HEK293 (cell line): ENCODE results near the gene FLVCR1.

Experiments
- CTCF ChIA-PET: fragments of 350-600 bp; formaldehyde crosslinking; extraction: SDS; loops from one replicate; lab custom pipeline; 2021; ENCODE audit warnings: antibody characterized with exemption; lab: Yijun Ruan, JAX
- POLR2A ChIA-PET: fragments of 300-600 bp; formaldehyde crosslinking; extraction: SDS; loops from one replicate; lab custom pipeline; 2020; ENCODE audit warnings: antibody characterized with exemption, inconsistent platforms; lab: Yijun Ruan, JAX
- H3K27ac ChIP-seq: fragments of 200-500 bp; sonication (Bioruptor generic); 2 replicates; pipeline ENCODE4 v1.5.1; 2014; ENCODE audit warnings: low read depth, low read length, control low read depth, inconsistent platforms; ENCODE audit errors: extremely low read depth
- H3K36me3 ChIP-seq, 2 experiments: fragments of 200-500 bp in 1 of 2; sonication (Bioruptor generic) in 1 of 2; 1 replicate in 1 of 2; 2 replicates in 1 of 2; pipeline ENCODE4 v1.5.1; 2014 to 2017; ENCODE audit warnings: inconsistent platforms in 2 of 2, low read length in 2 of 2; ENCODE audit not compliant: control insufficient read depth in 2 of 2, insufficient read depth in 1 of 2
- H3K4me1 ChIP-seq: fragments of 200-500 bp; sonication (Bioruptor generic); 2 replicates; pipeline ENCODE4 v1.5.1; 2014; ENCODE audit warnings: mild to moderate bottlenecking, low read length, inconsistent platforms; ENCODE audit not compliant: control insufficient read depth, insufficient read depth
- H3K4me3 ChIP-seq: 2 replicates; pipeline ENCODE4 v1.5.1; 2011; ENCODE audit warnings: low read depth, mild to moderate bottlenecking, control low read depth, low read length, moderate library complexity
- H3K9me3 ChIP-seq: fragments of 200-500 bp; sonication (Bioruptor generic); 2 replicates; pipeline ENCODE4 v1.5.1; 2014; ENCODE audit warnings: low read depth, low read length, inconsistent platforms; ENCODE audit not compliant: control insufficient read depth, insufficient read depth
- AEBP2 ChIP-seq: fragments of 450-650 bp; formaldehyde crosslinking; IDR thresholded peaks from 2 replicates; pipeline ENCODE4 v1.5.1; 2016; ENCODE audit warnings: missing biosample characterization, missing genetic modification characterization, borderline replicate concordance
- SP7 ChIP-seq: fragments of 450-650 bp; formaldehyde crosslinking; IDR thresholded peaks from 2 replicates; pipeline ENCODE4 v1.5.1; 2016; ENCODE audit warnings: missing biosample characterization, missing genetic modification characterization
- ZBTB44 ChIP-seq: fragments of 450-650 bp; IDR thresholded peaks from 2 replicates; pipeline ENCODE4 v1.5.1; 2018; ENCODE audit warnings: missing biosample characterization, mild to moderate bottlenecking, missing genetic modification characterization
- ZNF138 ChIP-seq: fragments of 450-650 bp; formaldehyde crosslinking; IDR thresholded peaks from 2 replicates; pipeline ENCODE4 v1.5.1; 2016; ENCODE audit warnings: missing biosample characterization, missing genetic modification characterization, borderline replicate concordance
- ZNF18 ChIP-seq: fragments of 450-650 bp; formaldehyde crosslinking; IDR thresholded peaks from 2 replicates; pipeline ENCODE4 v1.5.1; 2016; ENCODE audit warnings: missing biosample characterization, missing genetic modification characterization
- ZNF23 ChIP-seq: fragments of 450-650 bp; formaldehyde crosslinking; IDR thresholded peaks from 2 replicates; pipeline ENCODE4 v1.5.1; 2016; ENCODE audit warnings: missing biosample characterization, missing genetic modification characterization, borderline replicate concordance
- ZNF24 ChIP-seq: fragments of 450-650 bp; formaldehyde crosslinking; IDR thresholded peaks from 2 replicates; pipeline ENCODE4 v1.5.1; 2016; ENCODE audit warnings: missing biosample characterization, missing genetic modification characterization
- ZNF449 ChIP-seq: fragments of 450-650 bp; formaldehyde crosslinking; IDR thresholded peaks from 2 replicates; pipeline ENCODE4 v1.5.1; 2017; ENCODE audit warnings: missing biosample characterization, mild to moderate bottlenecking, missing genetic modification characterization, moderate library complexity
- ZNF518A ChIP-seq: fragments of 450-650 bp; formaldehyde crosslinking; conservative IDR thresholded peaks from 2 replicates; pipeline ENCODE4 v1.5.1; 2016; ENCODE audit warnings: low read depth, missing biosample characterization, missing genetic modification characterization
- ZNF555 ChIP-seq: fragments of 450-650 bp; formaldehyde crosslinking; conservative IDR thresholded peaks from 2 replicates; pipeline ENCODE4 v1.5.1; 2017; ENCODE audit warnings: missing biosample characterization, mild to moderate bottlenecking, missing genetic modification characterization, inconsistent platforms
- ZNF560 ChIP-seq: fragments of 450-650 bp; formaldehyde crosslinking; IDR thresholded peaks from 2 replicates; pipeline ENCODE4 v1.5.1; 2017; ENCODE audit warnings: missing biosample characterization, missing genetic modification characterization, borderline replicate concordance
- ZNF585B ChIP-seq: fragments of 450-650 bp; formaldehyde crosslinking; IDR thresholded peaks from 2 replicates; pipeline ENCODE4 v1.5.1; 2016; ENCODE audit warnings: missing biosample characterization, missing genetic modification characterization
- ZNF639 ChIP-seq: fragments of 450-650 bp; formaldehyde crosslinking; IDR thresholded peaks from 2 replicates; pipeline ENCODE4 v1.5.1; 2016; ENCODE audit warnings: missing biosample characterization, missing genetic modification characterization
- ZNF677 ChIP-seq: fragments of 450-650 bp; IDR thresholded peaks from 2 replicates; pipeline ENCODE4 v1.5.0; 2018; ENCODE audit warnings: missing biosample characterization, mild to moderate bottlenecking, missing genetic modification characterization, moderate library complexity
- ZNF76 ChIP-seq: fragments of 450-650 bp; formaldehyde crosslinking; IDR thresholded peaks from 2 replicates; pipeline ENCODE4; 2016; ENCODE audit warnings: low read depth, missing biosample characterization, missing genetic modification characterization, borderline replicate concordance
- ZNF791 ChIP-seq: fragments of 450-650 bp; formaldehyde crosslinking; IDR thresholded peaks from 2 replicates; pipeline ENCODE4 v1.5.1; 2016; ENCODE audit warnings: missing biosample characterization, missing genetic modification characterization
- ZNF792 ChIP-seq: fragments of 450-650 bp; formaldehyde crosslinking; IDR thresholded peaks from 2 replicates; pipeline ENCODE4 v1.5.1; 2016; ENCODE audit warnings: missing biosample characterization, missing genetic modification characterization
- ZNF837 ChIP-seq: fragments of 450-650 bp; formaldehyde crosslinking; IDR thresholded peaks from 2 replicates; pipeline ENCODE4 v1.5.1; 2016; ENCODE audit warnings: missing biosample characterization, missing genetic modification characterization
- ZSCAN16 ChIP-seq: fragments of 450-650 bp; formaldehyde crosslinking; IDR thresholded peaks from 2 replicates; pipeline ENCODE4 v1.5.1; 2016; ENCODE audit warnings: missing biosample characterization, missing genetic modification characterization
- ZSCAN23 ChIP-seq: fragments of 450-650 bp; formaldehyde crosslinking; IDR thresholded peaks from 2 replicates; pipeline ENCODE4 v1.5.1; 2016; ENCODE audit warnings: missing biosample characterization, missing genetic modification characterization

FLVCR1 gene

GRCh38 chr1:212917858-212918257 lies 59.8 kb downstream of the FLVCR1 start (continued):
- no peak for TF ChIP-seq ZNF639 (tag by site-specific recombination)

GRCh38 chr1:212918824-212919223 lies 60.7 kb downstream of the FLVCR1 start:
- CTCF ChIA-PET, result no interaction called here
- H3K4me3 ChIP-seq, result no peak overlapping the region
- no peaks in the 10 kb centered on the region for H3K36me3 ChIP-seq
- no peaks in the 10 kb centered on the region for H3K4me1 ChIP-seq
- H3K9me3 ChIP-seq, result no peaks in the 10 kb centered on the region
- H3K27ac ChIP-seq, result no peak overlapping the region
- POLR2A ChIA-PET, result interaction anchor here (0.7 kb wide), 1 partner anchor 61 kb away, joined by 3 read pairs; the partner anchor contains the start of gene FLVCR1
- no peak for TF ChIP-seq ZNF560
- no peak for TF ChIP-seq ZBTB44 (tag by site-specific recombination)
- TF ChIP-seq ZNF677 (tag by site-specific recombination), result no peak
- no peak for TF ChIP-seq ZNF24 (tag by site-specific recombination)
- no peak for TF ChIP-seq ZNF555 (tag by site-specific recombination)
- no peak for TF ChIP-seq ZNF138 (tag by site-specific recombination)

GRCh38 chr1:212920246-212920645 lies 62.2 kb downstream of the FLVCR1 start:
- H3K4me3 ChIP-seq, result no peak overlapping the region
- no peaks in the 10 kb centered on the region for H3K9me3 ChIP-seq
- ChIA-PET CTCF (interaction anchor here (1.0 to 2.2 kb wide), 6 partner anchors 10 to 463 kb away, joined by 3 to 9 read pairs (median 4); no protein-coding TSS in a partner anchor), POLR2A (no interaction called here)
- H3K4me1 ChIP-seq, result no peaks in the 10 kb centered on the region
- no peak overlapping the region for H3K27ac ChIP-seq
- H3K36me3 ChIP-seq, result no peaks in the 10 kb centered on the region
- TF ChIP-seq ZNF837 (tag by site-specific recombination), result no peak
- TF ChIP-seq ZNF791 (tag by site-specific recombination), result no peak
- TF ChIP-seq ZNF18, result no peak
- no peak for TF ChIP-seq SP7 (tag by site-specific recombination)
- no peak for TF ChIP-seq ZNF76 (tag by site-specific recombination)
- no peak for TF ChIP-seq ZNF518A
- no peak for TF ChIP-seq AEBP2 (tag by site-specific recombination)
- TF ChIP-seq ZSCAN23, result no peak
- no peak for TF ChIP-seq ZNF585B
- TF ChIP-seq ZSCAN16 (tag by site-specific recombination), result no peak
- no peak for TF ChIP-seq ZNF23 (tag by site-specific recombination)
- no peak for TF ChIP-seq ZNF449 (tag by site-specific recombination)
- no peak for TF ChIP-seq ZNF792 (tag by site-specific recombination)
